ENCODE results near the gene RNASET2.

GRCh38 chr6:167000759-167001158 lies 44.4 kb upstream of the RNASET2 start:
- no peak for TF ChIP-seq CTCF (optimal IDR thresholded peaks at IDR 0.05 in 1 of 3, IDR thresholded peaks at IDR 0.05 in 1 of 3, conservative IDR thresholded peaks at IDR 0.05 in 1 of 3; ENCODE audit: extremely low read depth in 1 of 3, insufficient read depth in 2 of 3, low read length in 3 of 3)
- TF ChIP-seq EZH2 (IDR thresholded peaks at IDR 0.05; ENCODE audit: low read length): no peak

Data from keratinocyte (primary cell).